Panc1 (cell line): ENCODE results near the gene LHX2. TPM values are rescaled to one million over a fixed set of nuclear protein-coding genes. Genes with fewer than 3 reads are reported as not detected.

Source experiments
- ATAC-seq: fragments of 200-7000 bp; cut with Tn5 transposase; 2 replicates; pipeline ENCODE4 v1.9.1; 2020; ENCODE audit warnings: mild to moderate bottlenecking, moderate library complexity
- BruUV-seq: library from RNA; stranded (reverse); fragments of 400-500 nt; replicated peaks from 2 replicates; lab custom pipeline; 2021; lab: Mats Ljungman, UMichigan
- CTCF ChIA-PET: fragments of 300-600 bp; sonication (Branson Sonifier 250); formaldehyde crosslinking; loops from one replicate; lab custom pipeline; 2022; ENCODE audit warnings: antibody characterized with exemption; lab: Charles Lee
- POLR2A ChIA-PET: fragments of 300-600 bp; sonication (Branson Sonifier 250); formaldehyde crosslinking; loops from one replicate; lab custom pipeline; 2022; ENCODE audit warnings: antibody characterized with exemption; lab: Charles Lee
- DNase-seq: peaks from one replicate; pipeline ENCODE4 v3.0.0-alpha.2; 2010; ENCODE audit warnings: low read depth, low spot score
- H3K27ac ChIP-seq: 2 replicates; pipeline ENCODE4 v1.5.1; 2011; ENCODE audit warnings: mild to moderate bottlenecking, low read length, inconsistent platforms
- H3K27me3 ChIP-seq: fragments of 200-500 bp; sonication (Bioruptor generic); 2 replicates; pipeline ENCODE4 v1.6.0; 2014; ENCODE audit warnings: low read length, inconsistent platforms; ENCODE audit not compliant: control insufficient read depth, insufficient read depth
- H3K36me3 ChIP-seq: fragments of 200-500 bp; sonication (Bioruptor generic); 2 replicates; pipeline ENCODE4 v1.5.1; 2014; ENCODE audit warnings: inconsistent platforms, mild to moderate bottlenecking, low read length, moderate library complexity; ENCODE audit not compliant: control insufficient read depth, insufficient read depth
- H3K4me1 ChIP-seq: 2 replicates; pipeline ENCODE4 v1.5.1; 2011; ENCODE audit warnings: inconsistent platforms, mild to moderate bottlenecking, low read length, moderate library complexity; ENCODE audit not compliant: control insufficient read depth, insufficient read depth
- H3K4me3 ChIP-seq, 2 experiments: 2 replicates each; pipeline ENCODE4 v1.5.1; 2011 to 2012; ENCODE audit warnings: low read depth in 2 of 2, low read length in 2 of 2, mild to moderate bottlenecking in 2 of 2, inconsistent platforms in 1 of 2, moderate library complexity in 1 of 2
- H3K9me3 ChIP-seq: fragments of 200-500 bp; sonication (Bioruptor generic); 2 replicates; pipeline ENCODE4 v1.5.1; 2014; ENCODE audit warnings: low read depth, mild to moderate bottlenecking, inconsistent platforms, low read length, moderate library complexity; ENCODE audit not compliant: control insufficient read depth, insufficient read depth
- POLR2AphosphoS5 ChIP-seq: IDR thresholded peaks from 2 replicates; pipeline ENCODE4 v1.6.1; 2012; ENCODE audit warnings: mild to moderate bottlenecking, low read depth, low read length, moderate library complexity
- SIN3A ChIP-seq: IDR thresholded peaks from 2 replicates; pipeline ENCODE4 v1.6.1; 2012; ENCODE audit warnings: low read depth, mild to moderate bottlenecking, low read length, moderate library complexity, borderline replicate concordance; ENCODE audit not compliant: insufficient read depth
- TCF7L2 ChIP-seq: IDR thresholded peaks from 2 replicates; pipeline ENCODE4 v1.6.1; 2011; ENCODE audit warnings: mild to moderate bottlenecking, low read depth, low read length, inconsistent platforms
- in situ Hi-C: cut with HindIII; loops from 2 replicates; pipeline ENCODE4 v1.10.0; 2016; ENCODE audit warnings: low sequenced_read_pairs, low pct_unique_long_range_greater_than_20kb
- intact Hi-C: fragments of 100-400 bp; cut with micrococcal nuclease; formaldehyde crosslinking; loops from one replicate; pipeline ENCODE4 v1.10.0; 2022; ENCODE audit not compliant: unreplicated experiment
- total RNA-seq: library from RNA; stranded (reverse); gene quantifications from one replicate; pipeline ENCODE4 v1.2.1, GENCODE V29; 2021; ENCODE audit not compliant: unreplicated experiment
- TF ChIP-seq, protein P1 (sequence below): fragments of 450-650 bp; IDR thresholded peaks from 2 replicates; pipeline ENCODE4 v1.5.1; 2017; ENCODE audit warnings: mild to moderate bottlenecking
- TF ChIP-seq, protein P2 (sequence below), 2 experiments: IDR thresholded peaks; 2 replicates each; pipeline ENCODE4 v1.6.1; 2011 to 2012; ENCODE audit warnings: low read depth in 2 of 2, control low read depth in 1 of 2, low read length in 1 of 2, mild to moderate bottlenecking in 1 of 2, moderate library complexity in 1 of 2; ENCODE audit not compliant: insufficient read depth in 1 of 2

LHX2 gene
- total RNA-seq, 1 experiment from 2014 or later: 0.36 TPM

DNA sequence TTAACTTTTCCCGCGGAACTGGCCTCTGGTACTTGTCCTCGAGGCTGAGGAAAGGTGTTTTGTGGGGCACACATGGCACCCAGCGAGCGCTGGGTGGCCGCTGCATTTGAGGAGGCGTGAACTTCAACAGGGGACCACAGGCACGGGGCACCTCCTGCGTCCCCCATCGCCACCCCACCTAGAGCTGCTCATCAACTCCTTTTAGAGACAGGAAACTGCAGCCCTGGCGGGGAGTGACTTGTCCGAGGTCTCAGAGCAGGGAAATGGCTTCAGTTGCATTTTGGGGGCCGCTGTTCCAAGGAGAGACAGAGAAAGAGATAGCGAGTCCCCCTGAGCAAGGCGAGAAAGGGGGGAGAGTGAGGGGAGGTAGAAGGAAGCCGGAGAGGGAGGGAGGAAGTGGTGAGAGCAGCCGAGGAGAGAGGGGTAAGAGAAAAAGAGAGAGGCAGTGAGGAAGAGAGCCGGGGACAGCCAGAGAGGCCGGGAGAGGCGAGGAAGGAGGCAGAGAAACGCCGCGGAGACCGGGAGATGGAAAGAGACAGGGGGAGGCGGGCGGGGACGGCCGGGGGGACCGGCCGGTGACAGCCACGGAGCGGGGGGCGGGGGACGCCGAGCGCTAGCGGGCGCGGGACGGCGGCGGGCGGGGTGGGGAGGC, 12.5 kb upstream of the LHX2 start:
- Histone ChIP-seq H3K4me1 (no peaks in the 10 kb centered on the region), H3K4me3 (peak overlapping the region; percentile 21 to 39), H3K36me3 (no peaks in the 10 kb centered on the region), H3K27me3 (peaks cover 26% of the 10 kb centered on the region), H3K27ac (no peak overlapping the region), H3K9me3 (no peaks in the 10 kb centered on the region)
- DNase-seq: no peak
- TF ChIP-seq POLR2AphosphoS5: no peak
- no peak for TF ChIP-seq SIN3A
- TF ChIP-seq, protein P1, sequence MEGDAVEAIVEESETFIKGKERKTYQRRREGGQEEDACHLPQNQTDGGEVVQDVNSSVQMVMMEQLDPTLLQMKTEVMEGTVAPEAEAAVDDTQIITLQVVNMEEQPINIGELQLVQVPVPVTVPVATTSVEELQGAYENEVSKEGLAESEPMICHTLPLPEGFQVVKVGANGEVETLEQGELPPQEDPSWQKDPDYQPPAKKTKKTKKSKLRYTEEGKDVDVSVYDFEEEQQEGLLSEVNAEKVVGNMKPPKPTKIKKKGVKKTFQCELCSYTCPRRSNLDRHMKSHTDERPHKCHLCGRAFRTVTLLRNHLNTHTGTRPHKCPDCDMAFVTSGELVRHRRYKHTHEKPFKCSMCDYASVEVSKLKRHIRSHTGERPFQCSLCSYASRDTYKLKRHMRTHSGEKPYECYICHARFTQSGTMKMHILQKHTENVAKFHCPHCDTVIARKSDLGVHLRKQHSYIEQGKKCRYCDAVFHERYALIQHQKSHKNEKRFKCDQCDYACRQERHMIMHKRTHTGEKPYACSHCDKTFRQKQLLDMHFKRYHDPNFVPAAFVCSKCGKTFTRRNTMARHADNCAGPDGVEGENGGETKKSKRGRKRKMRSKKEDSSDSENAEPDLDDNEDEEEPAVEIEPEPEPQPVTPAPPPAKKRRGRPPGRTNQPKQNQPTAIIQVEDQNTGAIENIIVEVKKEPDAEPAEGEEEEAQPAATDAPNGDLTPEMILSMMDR: no peak
- no peak for TF ChIP-seq TCF7L2
- TF ChIP-seq, protein P2, sequence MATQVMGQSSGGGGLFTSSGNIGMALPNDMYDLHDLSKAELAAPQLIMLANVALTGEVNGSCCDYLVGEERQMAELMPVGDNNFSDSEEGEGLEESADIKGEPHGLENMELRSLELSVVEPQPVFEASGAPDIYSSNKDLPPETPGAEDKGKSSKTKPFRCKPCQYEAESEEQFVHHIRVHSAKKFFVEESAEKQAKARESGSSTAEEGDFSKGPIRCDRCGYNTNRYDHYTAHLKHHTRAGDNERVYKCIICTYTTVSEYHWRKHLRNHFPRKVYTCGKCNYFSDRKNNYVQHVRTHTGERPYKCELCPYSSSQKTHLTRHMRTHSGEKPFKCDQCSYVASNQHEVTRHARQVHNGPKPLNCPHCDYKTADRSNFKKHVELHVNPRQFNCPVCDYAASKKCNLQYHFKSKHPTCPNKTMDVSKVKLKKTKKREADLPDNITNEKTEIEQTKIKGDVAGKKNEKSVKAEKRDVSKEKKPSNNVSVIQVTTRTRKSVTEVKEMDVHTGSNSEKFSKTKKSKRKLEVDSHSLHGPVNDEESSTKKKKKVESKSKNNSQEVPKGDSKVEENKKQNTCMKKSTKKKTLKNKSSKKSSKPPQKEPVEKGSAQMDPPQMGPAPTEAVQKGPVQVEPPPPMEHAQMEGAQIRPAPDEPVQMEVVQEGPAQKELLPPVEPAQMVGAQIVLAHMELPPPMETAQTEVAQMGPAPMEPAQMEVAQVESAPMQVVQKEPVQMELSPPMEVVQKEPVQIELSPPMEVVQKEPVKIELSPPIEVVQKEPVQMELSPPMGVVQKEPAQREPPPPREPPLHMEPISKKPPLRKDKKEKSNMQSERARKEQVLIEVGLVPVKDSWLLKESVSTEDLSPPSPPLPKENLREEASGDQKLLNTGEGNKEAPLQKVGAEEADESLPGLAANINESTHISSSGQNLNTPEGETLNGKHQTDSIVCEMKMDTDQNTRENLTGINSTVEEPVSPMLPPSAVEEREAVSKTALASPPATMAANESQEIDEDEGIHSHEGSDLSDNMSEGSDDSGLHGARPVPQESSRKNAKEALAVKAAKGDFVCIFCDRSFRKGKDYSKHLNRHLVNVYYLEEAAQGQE (IDR thresholded peaks at IDR 0.05; ENCODE audit: insufficient read depth in 1 of 2, low read depth in 2 of 2, low read length in 1 of 2): no peak
- in situ Hi-C loops (no loop called here), intact Hi-C loops (no loop called here)
- ATAC-seq: 0 out of 2 replicates have a peak, but pooled peaks have one; percentile 32
- BruUV-seq: no TSS peak
- POLR2A ChIA-PET: no interaction called here
- CTCF ChIA-PET: no interaction called here

DNA sequence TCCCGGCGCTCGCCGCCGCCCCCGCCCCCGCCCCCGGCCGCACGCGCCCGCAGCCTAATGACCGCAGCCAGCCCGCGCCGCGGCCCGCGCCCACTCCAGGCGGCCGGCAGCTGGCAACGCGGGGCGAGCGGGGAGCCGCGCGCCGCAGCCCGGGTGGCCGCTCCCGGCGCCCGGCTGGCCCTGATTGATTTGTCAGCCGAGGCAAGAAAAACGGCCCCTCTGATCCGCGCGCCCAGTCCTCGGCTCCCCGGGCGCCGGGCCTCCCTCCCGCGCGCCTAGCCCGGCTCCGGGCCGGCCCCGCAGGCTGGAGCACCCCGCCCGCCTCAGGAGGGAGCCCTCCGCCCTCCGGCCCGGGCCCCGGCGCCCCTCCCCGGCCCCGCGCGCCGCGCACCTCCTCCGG, 11.9 kb upstream of the LHX2 start:
- TF ChIP-seq, protein P1: no peak; the same call in 1 of the 2 replicates
- TF ChIP-seq, protein P2 (IDR thresholded peaks at IDR 0.05; ENCODE audit: insufficient read depth in 1 of 2, low read depth in 2 of 2, low read length in 1 of 2): no peak
- no peak for TF ChIP-seq POLR2AphosphoS5
- TF ChIP-seq SIN3A: no peak
- no peak for TF ChIP-seq TCF7L2
- H3K4me1 ChIP-seq: no peaks in the 10 kb centered on the region
- no peak overlapping the region for H3K27ac ChIP-seq
- no peaks in the 10 kb centered on the region for H3K9me3 ChIP-seq
- in situ Hi-C loops: no loop called here
- POLR2A ChIA-PET: no interaction called here
- intact Hi-C loops: no loop called here
- CTCF ChIA-PET: no interaction called here
- H3K4me3 ChIP-seq: no peak overlapping the region
- no peak for DNase-seq
- ATAC-seq: peak; percentile 71
- H3K27me3 ChIP-seq: peaks cover 29% of the 10 kb centered on the region
- no TSS peak for BruUV-seq
- H3K36me3 ChIP-seq: no peaks in the 10 kb centered on the region
